ENCODE results near the gene SHE. TPM values are rescaled to one million over a fixed set of nuclear protein-coding genes. Genes with fewer than 3 reads are reported as not detected.

The SHE gene
- total RNA-seq, 2 donors from 2014 or later = 2.6 to 4.2 TPM

DNA sequence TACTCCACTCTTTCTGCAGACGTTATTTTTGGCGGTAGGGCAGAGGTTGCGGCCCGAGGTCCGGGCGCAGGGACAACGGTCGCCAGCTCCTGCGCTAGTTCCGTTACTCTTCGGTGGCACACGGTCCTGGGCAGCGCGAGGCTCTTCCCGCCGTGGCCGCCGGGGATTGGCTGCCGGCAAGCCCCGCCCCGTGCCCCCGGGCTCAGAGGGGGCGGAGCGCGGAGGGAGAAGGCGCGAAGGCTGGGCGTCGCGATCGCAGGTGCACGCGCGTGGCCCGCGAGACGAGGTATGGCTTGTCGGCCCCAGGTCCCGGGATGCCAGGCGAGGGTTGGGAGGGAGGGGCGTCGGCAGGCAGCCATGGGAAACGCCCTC lies 518 bp upstream of the SHE start:
- Histone ChIP-seq H3K36me3 (replicated peaks in 1 of 2; ENCODE audit: insufficient read depth in 1 of 2, low read depth in 2 of 2) (no peaks in the 10 kb centered on the region), H3K4me1 (peaks cover 18% of the 10 kb centered on the region), H3K4me3 (no peak overlapping the region), H3K27ac (no peak overlapping the region), H3K27me3 (peaks cover 0 to 26% of the 10 kb centered on the region in 2 donors), H3K9me3 (no peaks in the 10 kb centered on the region)
- DNase-seq (no peak), ATAC-seq (no peak)
- 17 to 23% methylated on average over 8 to 43 of the region's 43 CpGs for WGBS, 2 donors
- no peak for TF ChIP-seq POLR2A (IDR thresholded peaks at IDR 0.05)
- TF ChIP-seq, protein P1, sequence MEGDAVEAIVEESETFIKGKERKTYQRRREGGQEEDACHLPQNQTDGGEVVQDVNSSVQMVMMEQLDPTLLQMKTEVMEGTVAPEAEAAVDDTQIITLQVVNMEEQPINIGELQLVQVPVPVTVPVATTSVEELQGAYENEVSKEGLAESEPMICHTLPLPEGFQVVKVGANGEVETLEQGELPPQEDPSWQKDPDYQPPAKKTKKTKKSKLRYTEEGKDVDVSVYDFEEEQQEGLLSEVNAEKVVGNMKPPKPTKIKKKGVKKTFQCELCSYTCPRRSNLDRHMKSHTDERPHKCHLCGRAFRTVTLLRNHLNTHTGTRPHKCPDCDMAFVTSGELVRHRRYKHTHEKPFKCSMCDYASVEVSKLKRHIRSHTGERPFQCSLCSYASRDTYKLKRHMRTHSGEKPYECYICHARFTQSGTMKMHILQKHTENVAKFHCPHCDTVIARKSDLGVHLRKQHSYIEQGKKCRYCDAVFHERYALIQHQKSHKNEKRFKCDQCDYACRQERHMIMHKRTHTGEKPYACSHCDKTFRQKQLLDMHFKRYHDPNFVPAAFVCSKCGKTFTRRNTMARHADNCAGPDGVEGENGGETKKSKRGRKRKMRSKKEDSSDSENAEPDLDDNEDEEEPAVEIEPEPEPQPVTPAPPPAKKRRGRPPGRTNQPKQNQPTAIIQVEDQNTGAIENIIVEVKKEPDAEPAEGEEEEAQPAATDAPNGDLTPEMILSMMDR (IDR thresholded peaks at IDR 0.05) = no peak
- intact Hi-C loops (cut with DNase I) = no loop called here

DNA sequence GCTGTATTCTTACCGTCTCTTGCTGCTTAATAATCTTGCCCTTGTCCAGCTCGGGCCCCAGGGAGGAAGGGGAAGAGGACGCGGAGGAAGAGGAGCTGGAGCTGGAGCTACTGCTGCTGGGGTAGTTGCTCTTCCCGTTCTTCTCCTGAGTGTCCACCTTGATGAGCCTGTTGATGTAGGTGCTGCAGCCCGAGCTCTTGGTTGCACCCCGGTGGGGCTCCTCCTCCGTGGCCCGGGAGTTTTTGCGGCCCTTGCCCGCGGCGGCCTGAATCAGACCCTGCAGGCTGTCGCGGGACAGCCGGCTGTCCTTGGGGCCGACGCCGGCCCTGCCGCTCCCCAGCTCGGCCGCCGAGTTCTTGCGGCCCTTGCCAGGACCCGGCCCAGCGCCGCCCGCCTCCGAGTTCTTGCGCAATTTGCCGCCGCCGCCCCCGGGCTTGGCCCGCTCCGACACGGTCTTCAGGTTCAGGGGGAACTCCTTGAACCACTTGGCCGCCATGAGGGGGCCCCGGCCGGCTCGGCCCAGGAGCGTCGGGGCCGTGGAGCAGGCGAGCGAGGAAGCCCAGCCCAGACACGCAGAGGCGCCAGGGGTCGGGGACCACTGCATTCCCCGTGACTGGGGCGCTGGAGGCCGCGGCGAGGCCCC lies 668 bp downstream of the SHE start:
- Histone ChIP-seq H3K27me3 (peaks cover 0 to 26% of the 10 kb centered on the region in 2 donors), H3K9me3 (no peaks in the 10 kb centered on the region), H3K4me1 (peaks cover 18% of the 10 kb centered on the region), H3K4me3 (no peak overlapping the region), H3K27ac (peak overlapping the region in 2 of 4 donors; percentile 10 to 30), H3K36me3 (replicated peaks in 1 of 2; ENCODE audit: insufficient read depth in 1 of 2, low read depth in 2 of 2) (no peaks in the 10 kb centered on the region)
- intact Hi-C loops (cut with DNase I) = no loop called here
- TF ChIP-seq POLR2A (IDR thresholded peaks at IDR 0.05) = no peak
- TF ChIP-seq, protein P1 (IDR thresholded peaks at IDR 0.05) = no peak
- ATAC-seq = peak; percentile 58
- peak; percentile 30 to 43 (median 40) for DNase-seq
- 5 to 33% methylated on average over 6 to 35 of the region's 54 CpGs for WGBS, 2 donors

DNA sequence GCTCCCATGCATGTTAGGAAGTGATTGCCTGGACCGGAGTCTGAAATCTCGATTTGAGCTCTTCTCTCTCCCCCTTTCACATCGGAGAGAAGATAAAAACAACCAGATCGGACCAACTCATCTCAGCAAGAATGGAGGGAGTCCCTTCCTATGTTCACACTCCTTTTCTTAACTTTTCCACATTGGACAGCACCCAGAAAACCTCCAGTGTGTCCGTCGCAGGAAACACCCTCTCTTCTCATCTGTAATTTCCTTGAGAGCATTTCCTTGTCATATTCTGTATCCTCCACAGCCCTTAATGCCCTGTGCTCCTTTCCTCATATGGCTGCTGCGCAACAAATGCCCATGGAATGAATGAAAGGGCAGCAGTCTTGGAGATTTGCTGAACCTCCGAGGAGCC lies 1.7 kb downstream of the SHE start:
- intact Hi-C loops (cut with DNase I) = no loop called here
- no peak for DNase-seq
- TF ChIP-seq, protein P1 (IDR thresholded peaks at IDR 0.05) = no peak
- TF ChIP-seq POLR2A (IDR thresholded peaks at IDR 0.05) = no peak
- no peaks in the 10 kb centered on the region for H3K36me3 ChIP-seq (replicated peaks in 1 of 2; ENCODE audit: insufficient read depth in 1 of 2, low read depth in 2 of 2)
- no peaks in the 10 kb centered on the region for H3K9me3 ChIP-seq
- no peak overlapping the region for H3K4me3 ChIP-seq
- H3K27me3 ChIP-seq = peaks cover 0 to 26% of the 10 kb centered on the region in 2 donors
- peaks cover 18% of the 10 kb centered on the region for H3K4me1 ChIP-seq
- WGBS, 2 donors = 66 to 75% methylated on average over 8 of the region's 8 CpGs
- no peak for ATAC-seq
- H3K27ac ChIP-seq = no peak overlapping the region

DNA sequence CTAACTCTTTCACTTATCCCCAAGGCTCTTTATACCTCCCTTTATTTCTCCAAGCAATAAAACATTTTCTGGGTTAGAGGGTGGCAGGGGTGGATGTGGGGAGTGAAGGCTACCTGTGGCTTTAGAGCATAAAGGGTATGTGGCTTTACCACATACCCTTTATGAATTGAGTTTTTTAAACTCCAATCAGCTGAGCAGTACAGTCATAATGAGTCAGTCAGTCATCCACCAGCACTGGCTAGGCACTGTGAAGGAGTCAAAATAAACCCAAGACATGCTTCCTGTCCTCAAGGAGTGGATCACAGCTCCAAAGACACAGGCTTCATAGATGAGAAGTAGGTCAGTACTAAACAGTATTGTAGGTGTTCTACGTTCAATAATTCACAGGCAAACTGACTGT lies 2.8 kb downstream of the SHE start:
- intact Hi-C loops (cut with DNase I) = no loop called here
- no peak for DNase-seq
- WGBS, 2 donors = 73 to 84% methylated on average over 1 of the region's 1 CpG
- Histone ChIP-seq H3K27me3 (peaks cover 0 to 26% of the 10 kb centered on the region in 2 donors), H3K9me3 (no peaks in the 10 kb centered on the region), H3K4me1 (peaks cover 18% of the 10 kb centered on the region), H3K4me3 (no peak overlapping the region), H3K36me3 (replicated peaks in 1 of 2; ENCODE audit: insufficient read depth in 1 of 2, low read depth in 2 of 2) (no peaks in the 10 kb centered on the region), H3K27ac (no peak overlapping the region)
- no peak for TF ChIP-seq POLR2A (IDR thresholded peaks at IDR 0.05)
- TF ChIP-seq, protein P1 (IDR thresholded peaks at IDR 0.05) = no peak
- no peak for ATAC-seq

Data from body of pancreas (tissue), 4 donors.